ENCODE measurements around the gene PROM1.

The PROM1 gene

GRCh38 chr4:15934259-15934658 lies 149.6 kb downstream of the PROM1 start:
- TF ChIP-seq, protein P1, sequence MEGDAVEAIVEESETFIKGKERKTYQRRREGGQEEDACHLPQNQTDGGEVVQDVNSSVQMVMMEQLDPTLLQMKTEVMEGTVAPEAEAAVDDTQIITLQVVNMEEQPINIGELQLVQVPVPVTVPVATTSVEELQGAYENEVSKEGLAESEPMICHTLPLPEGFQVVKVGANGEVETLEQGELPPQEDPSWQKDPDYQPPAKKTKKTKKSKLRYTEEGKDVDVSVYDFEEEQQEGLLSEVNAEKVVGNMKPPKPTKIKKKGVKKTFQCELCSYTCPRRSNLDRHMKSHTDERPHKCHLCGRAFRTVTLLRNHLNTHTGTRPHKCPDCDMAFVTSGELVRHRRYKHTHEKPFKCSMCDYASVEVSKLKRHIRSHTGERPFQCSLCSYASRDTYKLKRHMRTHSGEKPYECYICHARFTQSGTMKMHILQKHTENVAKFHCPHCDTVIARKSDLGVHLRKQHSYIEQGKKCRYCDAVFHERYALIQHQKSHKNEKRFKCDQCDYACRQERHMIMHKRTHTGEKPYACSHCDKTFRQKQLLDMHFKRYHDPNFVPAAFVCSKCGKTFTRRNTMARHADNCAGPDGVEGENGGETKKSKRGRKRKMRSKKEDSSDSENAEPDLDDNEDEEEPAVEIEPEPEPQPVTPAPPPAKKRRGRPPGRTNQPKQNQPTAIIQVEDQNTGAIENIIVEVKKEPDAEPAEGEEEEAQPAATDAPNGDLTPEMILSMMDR (IDR thresholded peaks at IDR 0.05; ENCODE audit: control insufficient read depth, insufficient read depth, low read depth, low read length, missing control alignments), result no peak
- no peak for DNase-seq (ENCODE audit: low read depth)
- no peak overlapping the region for H3K4me3 ChIP-seq (ENCODE audit: control insufficient read depth, low read depth, low read length)

GRCh38 chr4:15931451-15932210 lies 152.2 kb downstream of the PROM1 start:
- no peak for DNase-seq (ENCODE audit: low read depth)
- H3K4me3 ChIP-seq (ENCODE audit: control insufficient read depth, low read depth, low read length), result no peak overlapping the region
- TF ChIP-seq, protein P1 (IDR thresholded peaks at IDR 0.05; ENCODE audit: control insufficient read depth, insufficient read depth, low read depth, low read length, missing control alignments), result no peak

DNA sequence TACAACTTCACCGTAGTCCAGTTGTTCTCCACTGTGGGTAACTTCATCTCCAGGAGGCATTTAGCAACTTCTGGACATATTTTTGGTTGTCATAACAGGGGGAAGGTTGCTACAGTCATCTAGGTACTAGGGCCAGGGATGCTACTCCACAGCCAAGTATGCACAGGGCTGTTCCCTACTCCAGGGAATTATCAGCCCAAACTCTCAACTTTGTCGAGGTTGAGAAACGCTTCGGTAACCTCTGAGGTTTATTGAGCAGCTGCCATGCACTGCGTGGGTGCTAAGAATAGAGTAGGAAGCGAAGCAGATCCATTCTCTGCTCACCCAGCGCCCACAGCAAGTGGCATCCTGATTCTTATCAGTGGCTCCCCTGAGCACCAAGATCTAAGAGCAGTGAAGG lies 153.5 kb downstream of the PROM1 start:
- no peak for DNase-seq (ENCODE audit: low read depth)
- no peak overlapping the region for H3K4me3 ChIP-seq (ENCODE audit: control insufficient read depth, low read depth, low read length)
- TF ChIP-seq, protein P1 (IDR thresholded peaks at IDR 0.05; ENCODE audit: control insufficient read depth, insufficient read depth, low read depth, low read length, missing control alignments), result no peak

- no peak overlapping the region for H3K4me3 ChIP-seq (ENCODE audit: control insufficient read depth, low read depth, low read length)
- TF ChIP-seq, protein P1 (IDR thresholded peaks at IDR 0.05; ENCODE audit: control insufficient read depth, insufficient read depth, low read depth, low read length, missing control alignments), result no peak
- no peak for DNase-seq (ENCODE audit: low read depth)
Measured at GRCh38 chr4:15929540-15929939, 154.3 kb downstream of the PROM1 start.

DNA sequence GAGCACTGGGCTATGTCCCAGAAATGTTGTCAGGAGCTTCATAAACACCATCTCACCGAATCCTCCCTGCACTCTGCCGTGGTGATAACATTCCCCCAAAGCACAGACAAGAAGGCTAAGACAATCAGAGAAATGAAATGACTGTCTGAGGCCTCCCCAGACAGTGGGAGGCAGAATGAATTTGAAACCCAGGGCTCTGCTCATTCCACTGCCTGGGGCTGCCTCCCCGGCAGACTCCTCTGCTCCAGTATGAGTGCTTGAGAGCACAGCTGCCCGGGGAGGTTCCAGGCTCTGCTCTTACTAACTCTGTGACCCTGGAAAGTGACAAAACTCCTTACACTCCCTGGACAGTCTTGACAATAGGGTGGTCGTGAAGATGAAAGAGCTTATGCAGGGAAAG lies 154.9 kb downstream of the PROM1 start:
- DNase-seq (ENCODE audit: low read depth), result no peak
- TF ChIP-seq, protein P1 (IDR thresholded peaks at IDR 0.05; ENCODE audit: control insufficient read depth, insufficient read depth, low read depth, low read length, missing control alignments), result no peak
- H3K4me3 ChIP-seq (ENCODE audit: control insufficient read depth, low read depth, low read length), result no peak overlapping the region

- no peak for DNase-seq (ENCODE audit: low read depth)
- TF ChIP-seq, protein P1 (IDR thresholded peaks at IDR 0.05; ENCODE audit: control insufficient read depth, insufficient read depth, low read depth, low read length, missing control alignments), result no peak
- H3K4me3 ChIP-seq (ENCODE audit: control insufficient read depth, low read depth, low read length), result no peak overlapping the region
Measured at GRCh38 chr4:15926486-15926885, 157.3 kb downstream of the PROM1 start.
